Measurements from ENCODE around the gene AMN.
"Not testable (repeated sequence)": the region's sequence is repeated elsewhere in the genome, so short reads cannot be mapped to it uniquely, and the experiment has no call there.

The AMN gene

GRCh38 chr14:102914474-102915291 lies 7.8 kb upstream of the AMN start:
- no peak for DNase-seq

- DNase-seq = no peak
Observed at GRCh38 chr14:102915292-102916110, 7.0 kb upstream of the AMN start.

- no peak for DNase-seq
Observed at GRCh38 chr14:102916347-102917055, 6.0 kb upstream of the AMN start.

- no peak for DNase-seq
Observed at GRCh38 chr14:102917056-102917385, 5.4 kb upstream of the AMN start.

- DNase-seq = peak; percentile 38 to 64 (median 43)
Observed at GRCh38 chr14:102917469-102918211, 4.8 kb upstream of the AMN start.

GRCh38 chr14:102918438-102918837 lies 4.0 kb upstream of the AMN start:
- DNase-seq = no peak

GRCh38 chr14:102920273-102920997 lies 2.0 kb upstream of the AMN start:
- DNase-seq = no peak

- DNase-seq = no peak
Observed at GRCh38 chr14:102920998-102921304, 1.5 kb upstream of the AMN start.

GRCh38 chr14:102923201-102923924 lies 900 bp downstream of the AMN start:
- no peak for DNase-seq

GRCh38 chr14:102923925-102924486 lies 1.5 kb downstream of the AMN start:
- no peak for DNase-seq

- DNase-seq = no peak
Observed at GRCh38 chr14:102924632-102925588, 2.4 kb downstream of the AMN start.

- DNase-seq = no peak
Observed at GRCh38 chr14:102925646-102926045, 3.2 kb downstream of the AMN start.

GRCh38 chr14:102926104-102926503 lies 3.6 kb downstream of the AMN start:
- DNase-seq = no peak

GRCh38 chr14:102926840-102927239 lies 4.4 kb downstream of the AMN start:
- DNase-seq = not testable (repeated sequence)

- DNase-seq = no peak
Observed at GRCh38 chr14:102927346-102927877, 4.9 kb downstream of the AMN start.

GRCh38 chr14:102927878-102928411 lies 5.5 kb downstream of the AMN start:
- DNase-seq = peak in 2 of 3 donors; percentile 29 to 42

GRCh38 chr14:102928412-102929240 lies 6.2 kb downstream of the AMN start:
- peak; percentile 39 to 73 (median 43) for DNase-seq
